GM23338 (cell line): ENCODE results near the gene ABCC1. TPM values are rescaled to one million over a fixed set of nuclear protein-coding genes. Genes with fewer than 3 reads are reported as not detected.

Experiments used
- ATAC-seq: fragments of 200-7000 bp; cut with Tn5 transposase; 3 replicates; pipeline ENCODE4 v1.9.1; 2020
- DNase-seq: peaks from one replicate; pipeline ENCODE4 v3.0.0-alpha.2; 2015; ENCODE audit warnings: low spot score
- H2AFZ ChIP-seq: fragments of 200-600 bp; sonication (generic); 2 replicates; pipeline ENCODE4 v1.8.0; 2016; ENCODE audit warnings: antibody characterized with exemption, mild to moderate bottlenecking, moderate library complexity
- H3F3A ChIP-seq: fragments of 200-600 bp; sonication (generic); replicated peaks from 2 replicates; pipeline ENCODE4 v1.8.0; 2017; ENCODE audit warnings: antibody characterized with exemption, mixed run types, low read depth
- H3K27ac ChIP-seq: fragments of 200-600 bp; sonication (generic); 2 replicates; pipeline ENCODE4 v1.6.1; 2016; ENCODE audit warnings: low read depth
- H3K27me3 ChIP-seq: fragments of 200-600 bp; sonication (generic); 2 replicates; pipeline ENCODE4 v1.8.0; 2016; ENCODE audit warnings: mild to moderate bottlenecking, mixed run types, moderate library complexity; ENCODE audit not compliant: insufficient read depth
- H3K36me3 ChIP-seq: fragments of 200-600 bp; sonication (generic); 2 replicates; pipeline ENCODE4 v1.8.0; 2016; ENCODE audit warnings: mild to moderate bottlenecking; ENCODE audit not compliant: insufficient read depth
- H3K4me1 ChIP-seq: fragments of 200-600 bp; sonication (generic); 2 replicates; pipeline ENCODE4 v1.8.0; 2016; ENCODE audit warnings: mild to moderate bottlenecking, moderate library complexity; ENCODE audit not compliant: insufficient read depth
- H3K4me2 ChIP-seq: fragments of 200-600 bp; sonication (generic); 2 replicates; pipeline ENCODE4 v1.7.1; 2017; ENCODE audit warnings: mixed run types
- H3K4me3 ChIP-seq: fragments of 200-600 bp; sonication (generic); 2 replicates; pipeline ENCODE4 v1.6.1; 2016; ENCODE audit warnings: mixed run types
- H3K79me2 ChIP-seq: fragments of 200-600 bp; sonication (generic); replicated peaks from 2 replicates; pipeline ENCODE4 v1.8.0; 2017; ENCODE audit warnings: mild to moderate bottlenecking; ENCODE audit not compliant: insufficient read depth
- H3K9me2 ChIP-seq: fragments of 200-600 bp; sonication (generic); 2 replicates; pipeline ENCODE4 v1.8.0; 2017; ENCODE audit not compliant: insufficient read depth
- H4K20me1 ChIP-seq: fragments of 200-600 bp; sonication (generic); replicated peaks from 2 replicates; pipeline ENCODE4 v1.8.0; 2017; ENCODE audit warnings: mild to moderate bottlenecking; ENCODE audit not compliant: insufficient read depth
- H3K27ac Mint-ChIP-seq: 2 replicates; pipeline ENCODE4 v1.8.0; 2020; ENCODE audit warnings: inconsistent platforms, mild to moderate bottlenecking, moderate library complexity, mixed read lengths
- H3K27me3 Mint-ChIP-seq: 3 replicates; pipeline ENCODE4 v1.8.0; 2022; ENCODE audit warnings: low read depth, mild to moderate bottlenecking, moderate library complexity, mixed read lengths, inconsistent platforms; ENCODE audit not compliant: insufficient read depth, poor library complexity
- H3K36me3 Mint-ChIP-seq: 3 replicates; pipeline ENCODE4 v1.8.0; 2021; ENCODE audit warnings: low read depth, mild to moderate bottlenecking, inconsistent platforms, moderate library complexity, mixed read lengths
- H3K4me1 Mint-ChIP-seq: 3 replicates; pipeline ENCODE4 v1.8.0; 2020; ENCODE audit warnings: mild to moderate bottlenecking, inconsistent platforms, mixed read lengths
- H3K4me3 Mint-ChIP-seq: 3 replicates; pipeline ENCODE4 v1.8.0; 2021; ENCODE audit warnings: moderate library complexity, mild to moderate bottlenecking, inconsistent platforms, mixed read lengths
- H3K9me3 Mint-ChIP-seq: 3 replicates; pipeline ENCODE4 v1.8.0; 2020; ENCODE audit warnings: moderate library complexity, mild to moderate bottlenecking, inconsistent platforms, mixed read lengths
- CTCF ChIP-seq, 2 experiments: fragments of 200-600 bp in 1 of 2; sonication (generic) in 1 of 2; conservative IDR thresholded peaks; 2 replicates each; pipeline versions ENCODE4 v1.5.1 to v1.6.1; 2016 to 2017; ENCODE audit warnings: antibody characterized with exemption in 2 of 2, low read depth in 2 of 2, mild to moderate bottlenecking in 2 of 2, moderate library complexity in 1 of 2
- EZH2 ChIP-seq: fragments of 200-600 bp; sonication (generic); IDR thresholded peaks from one replicate; pipeline ENCODE4 v1.8.0; 2017; ENCODE audit warnings: antibody characterized with exemption, mild to moderate bottlenecking, low read depth; ENCODE audit not compliant: unreplicated experiment
- EZH2phosphoT487 ChIP-seq: fragments of 200-600 bp; sonication (generic); IDR thresholded peaks from one replicate; pipeline ENCODE4 v1.8.1; 2018; ENCODE audit warnings: antibody characterized with exemption; ENCODE audit not compliant: unreplicated experiment
- POLR2AphosphoS5 ChIP-seq: IDR thresholded peaks from 2 replicates; pipeline ENCODE4 v1.6.1; 2016; ENCODE audit warnings: antibody characterized with exemption, low read depth
- REST ChIP-seq: IDR thresholded peaks from one replicate; pipeline ENCODE4 v1.6.1; 2018; ENCODE audit warnings: antibody characterized with exemption; ENCODE audit not compliant: unreplicated experiment
- ZNF114 ChIP-seq: fragments of 250-450 bp; sonication (Bioruptor Pico); IDR thresholded peaks from 2 replicates; pipeline ENCODE4 v1.5.0; 2020; ENCODE audit warnings: mild to moderate bottlenecking, moderate library complexity
- ZNF462 ChIP-seq: fragments of 250-450 bp; sonication (Bioruptor Pico); IDR thresholded peaks from 2 replicates; pipeline ENCODE4 v1.5.0; 2020; ENCODE audit warnings: mild to moderate bottlenecking, moderate library complexity
- polyA plus RNA-seq: library from polyadenylated mRNA; unstranded; fragments of >200 nt; fragmentation: Nextera tagmentation; extraction: Ambion mirVana; gene quantifications from 2 replicates; pipeline ENCODE4 v1.2.1, GENCODE V29; 2016
- total RNA-seq: library from RNA; depleted of rRNA; stranded (reverse); fragments of >200 nt; shearing (Covaris generic); gene quantifications from 2 replicates; pipeline ENCODE4 v1.2.3, GENCODE V29; 2014

The ABCC1 gene
- total and polyA plus RNA-seq, 2 experiments from 2014 or later, result 11.0 to 46.6 TPM

GRCh38 chr16:16007743-16008111 is 58.3 kb downstream of the ABCC1 start:
- Mint-ChIP-seq H3K4me1 (no peaks in the 10 kb centered on the region), H3K4me3 (no peak overlapping the region), H3K27me3 (peaks cover 2% of the 10 kb centered on the region), H3K9me3 (no peaks in the 10 kb centered on the region; the same call in 2 of the 3 replicates), H3K27ac (peak overlapping the region; percentile 33; the same call in 1 of the 2 replicates), H3K36me3 (peaks cover 33% of the 10 kb centered on the region)
- peaks cover 8% of the 10 kb centered on the region for H4K20me1 ChIP-seq
- no peak overlapping the region for H2AFZ ChIP-seq
- ATAC-seq, result no peak
- DNase-seq, result no peak
- no peak overlapping the region for H3K4me3 ChIP-seq
- no peaks in the 10 kb centered on the region for H3K9me2 ChIP-seq
- H3K79me2 ChIP-seq, result peaks cover 30% of the 10 kb centered on the region
- no peaks in the 10 kb centered on the region for H3K27me3 ChIP-seq
- H3K36me3 ChIP-seq, result peaks cover 5% of the 10 kb centered on the region; the same call in 1 of the 2 replicates
- H3K4me2 ChIP-seq, result no peak overlapping the region
- no peaks in the 10 kb centered on the region for H3F3A ChIP-seq
- TF ChIP-seq CTCF (conservative IDR thresholded peaks at IDR 0.05; ENCODE audit: low read depth in 2 of 2), result no peak
- H3K4me1 ChIP-seq, result no peaks in the 10 kb centered on the region
- no peak overlapping the region for H3K27ac ChIP-seq

GRCh38 chr16:16008666-16009065 is 59.2 kb downstream of the ABCC1 start:
- H3K4me1 ChIP-seq, result no peaks in the 10 kb centered on the region
- DNase-seq, result no peak
- Mint-ChIP-seq H3K27me3 (peaks cover 2% of the 10 kb centered on the region), H3K4me3 (no peak overlapping the region), H3K4me1 (no peaks in the 10 kb centered on the region), H3K9me3 (no peaks in the 10 kb centered on the region; the same call in 2 of the 3 replicates), H3K27ac (no peak overlapping the region), H3K36me3 (peaks cover 33% of the 10 kb centered on the region)
- H3K27ac ChIP-seq, result no peak overlapping the region
- no peaks in the 10 kb centered on the region for H3K9me2 ChIP-seq
- H4K20me1 ChIP-seq, result peaks cover 13% of the 10 kb centered on the region
- H3K27me3 ChIP-seq, result no peaks in the 10 kb centered on the region
- H3K79me2 ChIP-seq, result peaks cover 28% of the 10 kb centered on the region
- no peak overlapping the region for H3K4me3 ChIP-seq
- no peaks in the 10 kb centered on the region for H3F3A ChIP-seq
- ATAC-seq, result no peak
- no peak overlapping the region for H3K4me2 ChIP-seq
- no peak overlapping the region for H2AFZ ChIP-seq
- H3K36me3 ChIP-seq, result peaks cover 5% of the 10 kb centered on the region; the same call in 1 of the 2 replicates
- TF ChIP-seq POLR2AphosphoS5 (no peak), EZH2 (no peak), EZH2phosphoT487 (no peak), ZNF462 (CRISPR knock-in tag) (no peak), REST (no peak), ZNF114 (no peak), CTCF (conservative IDR thresholded peaks at IDR 0.05; ENCODE audit: low read depth in 2 of 2) (no peak)
